WTC11 (cell line): ENCODE data around the gene GRIK5. TPM values are rescaled to one million over a fixed set of nuclear protein-coding genes. Genes with fewer than 3 reads are reported as not detected.

Experiments
- ATAC-seq: fragments of 200-7000 bp; cut with Tn5 transposase; 2 replicates; pipeline ENCODE4 v1.10.0; 2021; ENCODE audit warnings: mild to moderate bottlenecking, moderate library complexity
- CTCF ChIA-PET: fragments of 300-600 bp; sonication (Branson Sonifier 250); formaldehyde crosslinking; loops from one replicate; lab custom pipeline; 2021; ENCODE audit warnings: antibody characterized with exemption; lab: Charles Lee
- POLR2A ChIA-PET: fragments of 350-600 bp; sonication (Branson Sonifier 250); formaldehyde crosslinking; loops from one replicate; lab custom pipeline; 2021; ENCODE audit warnings: antibody characterized with exemption; lab: Charles Lee
- DNase-seq: peaks from one replicate; pipeline ENCODE4 v3.0.0; 2021; ENCODE audit warnings: low spot score
- H3K27ac Mint-ChIP-seq: 2 replicates; pipeline ENCODE4 v1.8.0; 2021; ENCODE audit warnings: mixed read lengths
- H3K27me3 Mint-ChIP-seq: 2 replicates; pipeline ENCODE4 v1.8.0; 2021; ENCODE audit warnings: low read depth, mild to moderate bottlenecking, moderate library complexity, mixed read lengths
- H3K36me3 Mint-ChIP-seq: 2 replicates; pipeline ENCODE4 v1.8.0; 2021; ENCODE audit warnings: mixed read lengths
- H3K4me1 Mint-ChIP-seq: 2 replicates; pipeline ENCODE4 v1.8.0; 2022; ENCODE audit warnings: mixed read lengths
- H3K4me3 Mint-ChIP-seq: 2 replicates; pipeline ENCODE4 v1.8.0; 2021; ENCODE audit warnings: mild to moderate bottlenecking, moderate library complexity, mixed read lengths
- H3K9me3 Mint-ChIP-seq: 2 replicates; pipeline ENCODE4 v1.8.0; 2021; ENCODE audit warnings: mixed read lengths
- AFF4 ChIP-seq: sonication (generic); formaldehyde crosslinking; IDR thresholded peaks from 2 replicates; pipeline ENCODE4 v1.8.1; 2023; ENCODE audit warnings: mild to moderate bottlenecking, missing genetic modification reagents, borderline replicate concordance
- CTCF ChIP-seq: fragments of 200-600 bp; IDR thresholded peaks from 2 replicates; pipeline ENCODE4 v1.8.0; 2022; ENCODE audit warnings: antibody characterized with exemption
- ETV6 ChIP-seq: sonication (generic); formaldehyde crosslinking; IDR thresholded peaks from 2 replicates; pipeline ENCODE4 v1.8.1; 2022; ENCODE audit warnings: mild to moderate bottlenecking, missing genetic modification reagents
- FOXP4 ChIP-seq: sonication (generic); formaldehyde crosslinking; IDR thresholded peaks from 2 replicates; pipeline ENCODE4 v1.8.0; 2022; ENCODE audit warnings: mild to moderate bottlenecking, missing genetic modification reagents
- MAX ChIP-seq: sonication (generic); formaldehyde crosslinking; IDR thresholded peaks from 2 replicates; pipeline ENCODE4 v1.8.0; 2022; ENCODE audit warnings: mild to moderate bottlenecking, missing genetic modification reagents
- NFATC4 ChIP-seq: fragments of 250-450 bp; sonication (Bioruptor Pico); IDR thresholded peaks from 2 replicates; pipeline ENCODE4 v1.9.0; 2021; ENCODE audit warnings: mild to moderate bottlenecking
- NR2C2 ChIP-seq: sonication (generic); formaldehyde crosslinking; IDR thresholded peaks from 2 replicates; pipeline ENCODE4 v1.8.0; 2022; ENCODE audit warnings: mild to moderate bottlenecking, missing genetic modification reagents
- USF1 ChIP-seq: sonication (generic); formaldehyde crosslinking; IDR thresholded peaks from 2 replicates; pipeline ENCODE4 v1.8.0; 2022; ENCODE audit warnings: mild to moderate bottlenecking, missing genetic modification reagents
- USF2 ChIP-seq: sonication (generic); formaldehyde crosslinking; IDR thresholded peaks from 2 replicates; pipeline ENCODE4 v1.8.1; 2023; ENCODE audit warnings: mild to moderate bottlenecking, missing genetic modification reagents, moderate library complexity
- ZBTB43 ChIP-seq: sonication (generic); formaldehyde crosslinking; IDR thresholded peaks from 2 replicates; pipeline ENCODE4 v1.8.1; 2023; ENCODE audit warnings: mild to moderate bottlenecking, missing genetic modification reagents
- ZMAT4 ChIP-seq: fragments of 250-450 bp; sonication (Bioruptor Pico); IDR thresholded peaks from 2 replicates; pipeline ENCODE4 v1.9.0; 2021; ENCODE audit warnings: mild to moderate bottlenecking
- ZNF138 ChIP-seq: sonication (generic); formaldehyde crosslinking; conservative IDR thresholded peaks from 2 replicates; pipeline ENCODE4 v1.8.1; 2022; ENCODE audit warnings: mild to moderate bottlenecking, moderate library complexity, missing genetic modification reagents
- total RNA-seq: library from RNA; stranded (reverse); gene quantifications from 3 replicates; pipeline ENCODE4 v1.2.3, GENCODE V29; 2021

The GRIK5 gene
- total RNA-seq, 1 experiment from 2014 or later: 52.3 TPM

GRCh38 chr19:41958367-41959055 is 111.5 kb downstream of the GRIK5 start (continued):
- TF ChIP-seq ZMAT4 (CRISPR knock-in tag) (no peak), NFATC4 (CRISPR knock-in tag) (no peak), MAX (0 out of 2 replicates have a peak, but pooled peaks have one; percentile 5), FOXP4 (CRISPR knock-in tag) (peak; percentile 33; the same call in 1 of the 2 replicates), ZBTB43 (CRISPR knock-in tag) (0 out of 2 replicates have a peak, but pooled peaks have one; percentile 14), ETV6 (CRISPR knock-in tag) (peak; percentile 42; the same call in 1 of the 2 replicates), ZNF138 (CRISPR knock-in tag) (no peak)

- peak; percentile 40; the same call in 1 of the 2 replicates for TF ChIP-seq USF2
- TF ChIP-seq AFF4 (CRISPR knock-in tag): no peak
- TF ChIP-seq USF1 (CRISPR knock-in tag): peak; percentile 65; the same call in 1 of the 2 replicates
- TF ChIP-seq CTCF: peak; percentile 76
- TF ChIP-seq NR2C2: no peak
- H3K27ac Mint-ChIP-seq: peak overlapping the region; percentile 98
- no peaks in the 10 kb centered on the region; the same call in 1 of the 2 replicates for H3K36me3 Mint-ChIP-seq
- peak; percentile 63 for ATAC-seq
- CTCF ChIA-PET: interaction anchor here (0.6 to 5.1 kb wide), 23 partner anchors 8 to 444 kb away, joined by 3 to 26 read pairs (median 5); partner anchors contain the start of genes RPS19 and ZNF574
- H3K27me3 Mint-ChIP-seq: no peaks in the 10 kb centered on the region
- POLR2A ChIA-PET: interaction anchor here (1.1 to 2.1 kb wide), 2 partner anchors 74 to 85 kb away, joined by 3 to 8 read pairs; no protein-coding TSS in a partner anchor
- peak; percentile 83 for DNase-seq
- peaks cover 18% of the 10 kb centered on the region for H3K4me1 Mint-ChIP-seq
- H3K4me3 Mint-ChIP-seq: peak overlapping the region; percentile 78
- no peaks in the 10 kb centered on the region for H3K9me3 Mint-ChIP-seq
These were observed 112.1 kb downstream of the GRIK5 start for GRCh38 chr19:41957838-41958366.
